HL-60 (cell line): ENCODE data around the gene EIF4B.

Source experiments
- DNase-seq, 2 experiments: peaks; one replicate each; pipeline ENCODE4 v3.0.0-alpha.2; 2010 to 2020; ENCODE audit warnings: low read depth in 1 of 2, low spot score in 1 of 2
- H3K27ac ChIP-seq: fragments of 250-450 bp; sonication (Bioruptor Pico); replicated peaks from 2 replicates; pipeline ENCODE4 v1.5.1; 2020; ENCODE audit warnings: mild to moderate bottlenecking, moderate library complexity
- H3K27me3 ChIP-seq: fragments of 250-450 bp; sonication (Bioruptor Pico); 2 replicates; pipeline ENCODE4 v1.5.1; 2021; ENCODE audit warnings: mild to moderate bottlenecking, moderate library complexity; ENCODE audit not compliant: insufficient read depth, poor library complexity, severe bottlenecking
- H3K4me3 ChIP-seq: replicated peaks from 2 replicates; pipeline ENCODE4 v1.5.1; 2011; ENCODE audit warnings: mild to moderate bottlenecking, control low read depth, low read length; ENCODE audit not compliant: insufficient read depth
- CTCF ChIP-seq: IDR thresholded peaks from one replicate; pipeline ENCODE4 v1.5.1; 2011; ENCODE audit warnings: low read length, control low read depth, inconsistent platforms; ENCODE audit not compliant: insufficient read depth
- GABPA ChIP-seq: IDR thresholded peaks from 2 replicates; pipeline ENCODE4 v1.6.1; 2012; ENCODE audit warnings: low read depth
- POLR2AphosphoS5 ChIP-seq: IDR thresholded peaks from 2 replicates; pipeline ENCODE4 v1.6.1; 2012; ENCODE audit warnings: low read depth
- REST ChIP-seq: IDR thresholded peaks from 2 replicates; pipeline ENCODE4 v1.6.1; 2012; ENCODE audit warnings: low read depth; ENCODE audit not compliant: insufficient replicate concordance
- SPI1 ChIP-seq: IDR thresholded peaks from 2 replicates; pipeline ENCODE4 v1.6.1; 2012; ENCODE audit warnings: low read depth, mild to moderate bottlenecking, borderline replicate concordance

EIF4B gene

GRCh38 chr12:53064613-53065436, 58.6 kb downstream of the EIF4B start:
- DNase-seq = no peak
- H3K27ac ChIP-seq = no peak overlapping the region
- H3K27me3 ChIP-seq = peaks cover 8% of the 10 kb centered on the region

GRCh38 chr12:53065470-53065869, 59.2 kb downstream of the EIF4B start:
- peaks cover 6% of the 10 kb centered on the region for H3K27me3 ChIP-seq
- no peak for DNase-seq
- no peak overlapping the region for H3K27ac ChIP-seq
- TF ChIP-seq CTCF = no peak
- TF ChIP-seq SPI1 = no peak
- no peak for TF ChIP-seq POLR2AphosphoS5
- no peak for TF ChIP-seq GABPA
- TF ChIP-seq REST = no peak
- H3K4me3 ChIP-seq = no peak overlapping the region

More at GRCh38 chr12:53064613-53065436, 58.6 kb downstream of the EIF4B start:
- TF ChIP-seq CTCF (no peak), SPI1 (no peak), POLR2AphosphoS5 (no peak), GABPA (no peak), REST (no peak)
- no peak overlapping the region for H3K4me3 ChIP-seq

GRCh38 chr12:53065975-53066931, 60.0 kb downstream of the EIF4B start:
- DNase-seq = peak; percentile 42 to 54
- Histone ChIP-seq H3K4me3 (no peak overlapping the region), H3K27me3 (no peaks in the 10 kb centered on the region), H3K27ac (no peak overlapping the region)
- no peak for TF ChIP-seq POLR2AphosphoS5
- peak; percentile 72 for TF ChIP-seq CTCF
- no peak for TF ChIP-seq REST
- no peak for TF ChIP-seq GABPA
- peak; percentile 4; the same call in 1 of the 2 replicates for TF ChIP-seq SPI1
